Dendritic cell treated with granulocyte-macrophage colony-stimulating factor and Interleukin-4, amounts not matched to agents 40 ng/mL and 50 ng/mL, for 4 days (primary cell): ENCODE measurements around the gene C20orf173.
A peak's percentile ranks its signal among the peaks of the same experiment; 100 is the strongest.

Experiments used
- H3K27ac Mint-ChIP-seq: one replicate; pipeline ENCODE4 v1.8.0; 2022; ENCODE audit warnings: mild to moderate bottlenecking, mixed read lengths
- H3K27me3 Mint-ChIP-seq: one replicate; pipeline ENCODE4 v1.8.0; 2022; ENCODE audit warnings: mild to moderate bottlenecking, mixed read lengths
- H3K36me3 Mint-ChIP-seq: one replicate; pipeline ENCODE4 v1.8.0; 2022; ENCODE audit warnings: low read depth, mixed read lengths
- H3K4me1 Mint-ChIP-seq: one replicate; pipeline ENCODE4 v1.8.0; 2022; ENCODE audit warnings: low read depth, mixed read lengths
- H3K4me3 Mint-ChIP-seq: one replicate; pipeline ENCODE4 v1.8.0; 2022; ENCODE audit warnings: mild to moderate bottlenecking, moderate library complexity, mixed read lengths
- H3K9me3 Mint-ChIP-seq: one replicate; pipeline ENCODE4 v1.8.0; 2022; ENCODE audit warnings: mixed read lengths
- intact Hi-C: fragments of 100-400 bp; cut with micrococcal nuclease; formaldehyde crosslinking; loops from one replicate; pipeline ENCODE4 v1.15.0; 2022

The C20orf173 gene

GRCh38 chr20:35489717-35490116 is 39.7 kb downstream of the C20orf173 start:
- peaks cover 42% of the 10 kb centered on the region for H3K4me1 Mint-ChIP-seq
- intact Hi-C loops, result no loop called here
- H3K27ac Mint-ChIP-seq, result peak overlapping the region; percentile 90
- H3K9me3 Mint-ChIP-seq, result no peaks in the 10 kb centered on the region
- no peaks in the 10 kb centered on the region for H3K27me3 Mint-ChIP-seq
- H3K36me3 Mint-ChIP-seq, result peaks cover 57% of the 10 kb centered on the region
- H3K4me3 Mint-ChIP-seq, result peak overlapping the region; percentile 55

GRCh38 chr20:35487479-35487878 is 42.0 kb downstream of the C20orf173 start:
- no peak overlapping the region for H3K4me3 Mint-ChIP-seq
- H3K4me1 Mint-ChIP-seq, result peaks cover 31% of the 10 kb centered on the region
- no peaks in the 10 kb centered on the region for H3K27me3 Mint-ChIP-seq
- H3K9me3 Mint-ChIP-seq, result no peaks in the 10 kb centered on the region
- intact Hi-C loops, result no loop called here
- no peak overlapping the region for H3K27ac Mint-ChIP-seq
- peaks cover 49% of the 10 kb centered on the region for H3K36me3 Mint-ChIP-seq

GRCh38 chr20:35479798-35480197 is 49.7 kb downstream of the C20orf173 start:
- peaks cover 16% of the 10 kb centered on the region for H3K36me3 Mint-ChIP-seq
- H3K27ac Mint-ChIP-seq, result no peak overlapping the region
- no peaks in the 10 kb centered on the region for H3K4me1 Mint-ChIP-seq
- H3K27me3 Mint-ChIP-seq, result no peaks in the 10 kb centered on the region
- intact Hi-C loops, result no loop called here
- no peaks in the 10 kb centered on the region for H3K9me3 Mint-ChIP-seq
- no peak overlapping the region for H3K4me3 Mint-ChIP-seq

DNA sequence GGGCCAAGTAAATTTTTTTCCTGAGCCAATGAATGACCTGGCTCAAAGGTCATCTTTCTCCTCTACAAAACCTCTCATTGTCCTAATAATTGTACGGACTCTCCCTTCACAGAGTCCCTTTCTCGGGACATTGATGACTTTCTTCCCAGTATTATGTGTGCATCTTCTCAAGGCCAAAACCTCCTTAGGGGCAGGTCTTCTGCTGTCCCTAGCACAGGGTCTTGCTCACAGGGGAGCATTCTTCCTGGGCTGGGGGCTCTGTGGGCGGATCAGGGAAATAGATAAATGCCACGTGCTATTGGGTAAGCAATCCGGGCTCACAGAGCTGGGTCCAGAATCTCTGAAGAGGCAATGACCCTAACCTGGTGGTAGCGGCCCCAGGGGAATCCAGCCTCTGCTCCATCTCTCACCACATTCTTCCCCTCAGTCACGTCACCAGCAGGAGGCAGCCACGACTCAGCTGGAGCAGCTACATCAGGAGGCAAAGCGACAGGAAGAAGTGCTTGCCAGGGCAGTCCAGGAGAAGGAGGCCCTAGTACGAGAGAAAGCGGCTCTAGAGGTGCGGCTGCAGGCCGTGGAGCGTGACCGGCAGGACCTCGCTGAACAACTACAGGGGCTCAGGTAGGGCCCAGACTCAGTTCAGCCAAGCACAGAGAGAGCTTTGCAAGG is 50.5 kb downstream of the C20orf173 start:
- Mint-ChIP-seq H3K4me1 (no peaks in the 10 kb centered on the region), H3K4me3 (no peak overlapping the region), H3K27ac (no peak overlapping the region), H3K36me3 (peaks cover 7% of the 10 kb centered on the region), H3K27me3 (no peaks in the 10 kb centered on the region), H3K9me3 (no peaks in the 10 kb centered on the region)
- intact Hi-C loops, result no loop called here
